ENCODE measurements around the gene GSE1.

- TF ChIP-seq CTCF (IDR thresholded peaks at IDR 0.05) = no peak
- TF ChIP-seq POLR2A (IDR thresholded peaks at IDR 0.05) = no peak
These were observed 33.9 kb downstream of the GSE1 start for GRCh38 chr16:85646976-85647375.

Measured in thyroid gland (tissue), 4 donors.